Ovary (tissue), 3 donors: ENCODE results near the gene HSF5.

Source experiments
- EP300 ChIP-seq: sonication (generic); formaldehyde crosslinking; IDR thresholded peaks from one replicate; pipeline ENCODE4 v1.6.1; 2017; ENCODE audit warnings: antibody characterized with exemption
- POLR2A ChIP-seq: fragments of 450-650 bp; IDR thresholded peaks from one replicate; pipeline ENCODE4 v1.6.1; 2017; ENCODE audit warnings: antibody characterized with exemption, mild to moderate bottlenecking, moderate library complexity
- TF ChIP-seq, protein P1 (sequence below), 3 donors: fragments of 450-650 bp in 2 of 3; fragments of 200-600 bp in 1 of 3; IDR thresholded peaks; one replicate each; pipeline versions ENCODE4 v1.5.1 to v1.8.0; 2016 to 2022; ENCODE audit warnings: antibody characterized with exemption in 3 of 3, mild to moderate bottlenecking in 1 of 3
- donor health status: DM: no; HTN: no; CAD: no.

DNA sequence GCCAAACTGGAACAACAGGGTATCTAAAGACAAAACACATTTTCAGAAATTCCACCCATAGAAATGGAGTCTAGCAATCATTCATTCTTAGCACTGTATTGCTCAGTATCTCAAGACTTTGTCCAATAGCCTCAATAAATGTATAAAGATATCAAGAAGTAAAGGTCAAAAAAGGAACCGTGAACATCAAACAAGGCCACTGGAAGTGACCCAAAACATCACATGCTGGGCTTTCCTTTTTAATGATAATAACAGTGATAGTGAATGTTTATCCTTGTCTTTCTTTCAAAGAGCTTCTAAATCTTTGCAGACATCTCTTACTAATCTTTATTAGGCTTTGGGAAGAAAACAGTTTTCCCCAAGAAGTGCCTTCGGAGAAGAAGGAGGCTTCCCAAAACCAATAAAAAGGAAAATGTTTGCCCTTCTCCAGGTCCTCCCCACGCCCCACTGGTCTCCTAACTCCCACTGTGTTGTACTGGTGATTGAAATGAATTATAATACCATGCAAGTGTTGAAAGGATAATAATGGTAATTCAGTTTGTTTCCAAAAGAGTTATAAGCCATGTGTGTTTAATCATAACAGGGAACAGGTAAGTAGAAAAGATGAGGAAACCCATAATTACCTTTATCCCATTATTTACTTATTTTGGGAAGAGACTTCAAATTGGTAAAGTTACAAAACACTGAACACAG lies 89.5 kb downstream of the HSF5 start:
- TF ChIP-seq, protein P1, sequence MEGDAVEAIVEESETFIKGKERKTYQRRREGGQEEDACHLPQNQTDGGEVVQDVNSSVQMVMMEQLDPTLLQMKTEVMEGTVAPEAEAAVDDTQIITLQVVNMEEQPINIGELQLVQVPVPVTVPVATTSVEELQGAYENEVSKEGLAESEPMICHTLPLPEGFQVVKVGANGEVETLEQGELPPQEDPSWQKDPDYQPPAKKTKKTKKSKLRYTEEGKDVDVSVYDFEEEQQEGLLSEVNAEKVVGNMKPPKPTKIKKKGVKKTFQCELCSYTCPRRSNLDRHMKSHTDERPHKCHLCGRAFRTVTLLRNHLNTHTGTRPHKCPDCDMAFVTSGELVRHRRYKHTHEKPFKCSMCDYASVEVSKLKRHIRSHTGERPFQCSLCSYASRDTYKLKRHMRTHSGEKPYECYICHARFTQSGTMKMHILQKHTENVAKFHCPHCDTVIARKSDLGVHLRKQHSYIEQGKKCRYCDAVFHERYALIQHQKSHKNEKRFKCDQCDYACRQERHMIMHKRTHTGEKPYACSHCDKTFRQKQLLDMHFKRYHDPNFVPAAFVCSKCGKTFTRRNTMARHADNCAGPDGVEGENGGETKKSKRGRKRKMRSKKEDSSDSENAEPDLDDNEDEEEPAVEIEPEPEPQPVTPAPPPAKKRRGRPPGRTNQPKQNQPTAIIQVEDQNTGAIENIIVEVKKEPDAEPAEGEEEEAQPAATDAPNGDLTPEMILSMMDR (IDR thresholded peaks at IDR 0.05): no peak
- TF ChIP-seq POLR2A (no peak), EP300 (no peak)
